D721Med (cell line): ENCODE data around the gene CCNQ.

Experiments used
- DNase-seq: peaks from one replicate; pipeline ENCODE4 v3.0.0; 2011; ENCODE audit warnings: low spot score; ENCODE audit not compliant: insufficient read length
- FAIRE-seq: peaks from 2 replicates; lab custom pipeline; 2011; peaks lifted over from hg19 to GRCh38; lab: Jason Lieb, UNC
- CTCF ChIP-seq: IDR thresholded peaks from 2 replicates; pipeline ENCODE4 v1.5.1; 2012; ENCODE audit warnings: mild to moderate bottlenecking, control low read depth; ENCODE audit not compliant: insufficient read depth; ENCODE audit errors: missing control alignments

The CCNQ gene

GRCh38 chrX:153593811-153594500 lies 5.0 kb downstream of the CCNQ start:
- DNase-seq = no peak
- TF ChIP-seq CTCF = no peak
- no peak for FAIRE-seq

- FAIRE-seq (no peak), DNase-seq (no peak)
- no peak for TF ChIP-seq CTCF
These were observed 5.8 kb downstream of the CCNQ start for GRCh38 chrX:153592966-153593688.

- DNase-seq (no peak), FAIRE-seq (no peak)
- no peak for TF ChIP-seq CTCF
These were observed 6.7 kb downstream of the CCNQ start for GRCh38 chrX:153592091-153592833.

- TF ChIP-seq CTCF = no peak
- no peak for FAIRE-seq
These were observed 7.7 kb downstream of the CCNQ start for GRCh38 chrX:153590961-153591956.

GRCh38 chrX:153588782-153589446 lies 10.0 kb downstream of the CCNQ start:
- TF ChIP-seq CTCF = no peak
- FAIRE-seq = no peak
- no peak for DNase-seq

More at GRCh38 chrX:153590961-153591956, 7.7 kb downstream of the CCNQ start:
- DNase-seq = no peak
